Keratinocyte (primary cell): ENCODE data around the gene RPS15A. TPM values are rescaled to one million over a fixed set of nuclear protein-coding genes. Genes with fewer than 3 reads are reported as not detected.

Experiments used
- DNase-seq: peaks from one replicate; pipeline ENCODE4 v3.0.0-alpha.2; 2011; ENCODE audit warnings: low read depth, missing footprints, low spot score
- FAIRE-seq: peaks from 2 replicates; lab custom pipeline; 2011; peaks lifted over from hg19 to GRCh38; lab: Jason Lieb, UNC
- H2AFZ ChIP-seq: 2 replicates; pipeline ENCODE4 v1.6.0; 2012; ENCODE audit warnings: low read length, control low read depth, inconsistent platforms; ENCODE audit not compliant: control insufficient read depth
- H3K27ac ChIP-seq: 2 replicates; pipeline ENCODE4 v1.5.1; 2011; ENCODE audit warnings: low read length; ENCODE audit not compliant: control insufficient read depth, insufficient read depth
- H3K27me3 ChIP-seq: 3 replicates; pipeline ENCODE4 v1.6.0; 2011; ENCODE audit warnings: low read length; ENCODE audit not compliant: control insufficient read depth, insufficient read depth; ENCODE audit errors: extremely low read depth
- H3K36me3 ChIP-seq, 2 experiments: 2 replicates in 1 of 2; 3 replicates in 1 of 2; pipeline ENCODE4 v1.5.1; 2011; ENCODE audit warnings: low read length in 2 of 2, mild to moderate bottlenecking in 1 of 2; ENCODE audit not compliant: control insufficient read depth in 2 of 2, insufficient read depth in 2 of 2; ENCODE audit errors: extremely low read depth in 1 of 2
- H3K4me1 ChIP-seq: 3 replicates; pipeline ENCODE4 v1.5.1; 2011; ENCODE audit warnings: low read length; ENCODE audit not compliant: control insufficient read depth, insufficient read depth; ENCODE audit errors: extremely low read depth
- H3K4me2 ChIP-seq: 3 replicates; pipeline ENCODE4 v1.6.0; 2011; ENCODE audit warnings: low read depth, low read length; ENCODE audit not compliant: control insufficient read depth, insufficient read depth; ENCODE audit errors: extremely low read depth
- H3K4me3 ChIP-seq, 3 experiments: fragments of 200-600 bp in 1 of 3; sonication (generic) in 1 of 3; 2 replicates in 2 of 3; 3 replicates in 1 of 3; pipeline ENCODE4 v1.5.1; 2011 to 2016; ENCODE audit warnings: low read length in 3 of 3, mild to moderate bottlenecking in 3 of 3, control low read depth in 2 of 3, inconsistent platforms in 1 of 3, low read depth in 1 of 3, mixed read lengths in 1 of 3, mixed run types in 1 of 3, moderate library complexity in 1 of 3; ENCODE audit not compliant: control insufficient read depth in 2 of 3, insufficient read depth in 2 of 3; ENCODE audit errors: extremely low read depth in 1 of 3
- H3K79me2 ChIP-seq: 2 replicates; pipeline ENCODE4 v1.6.0; 2012; ENCODE audit warnings: low read length; ENCODE audit not compliant: control insufficient read depth, insufficient read depth
- H3K9ac ChIP-seq: 3 replicates; pipeline ENCODE4 v1.6.0; 2011; ENCODE audit warnings: low read length; ENCODE audit not compliant: control insufficient read depth, insufficient read depth; ENCODE audit errors: extremely low read depth
- H3K9me1 ChIP-seq: 3 replicates; pipeline ENCODE4 v1.6.0; 2011; ENCODE audit warnings: low read length; ENCODE audit not compliant: control insufficient read depth, insufficient read depth; ENCODE audit errors: extremely low read depth
- H3K9me3 ChIP-seq: 2 replicates; pipeline ENCODE4 v1.5.1; 2012; ENCODE audit warnings: low read depth, low read length; ENCODE audit not compliant: control insufficient read depth
- H4K20me1 ChIP-seq: 3 replicates; pipeline ENCODE4 v1.6.0; 2011; ENCODE audit warnings: low read length; ENCODE audit not compliant: control insufficient read depth, insufficient read depth; ENCODE audit errors: extremely low read depth
- CTCF ChIP-seq, 3 experiments: IDR thresholded peaks in 1 of 3; conservative IDR thresholded peaks in 1 of 3; optimal IDR thresholded peaks in 1 of 3; 2 replicates in 2 of 3; 3 replicates in 1 of 3; pipeline versions ENCODE3 to v1.5.1; 2011; ENCODE audit warnings: low read length in 3 of 3, mild to moderate bottlenecking in 3 of 3, moderate library complexity in 2 of 3, control low read depth in 1 of 3, inconsistent platforms in 1 of 3; ENCODE audit not compliant: insufficient read depth in 2 of 3; ENCODE audit errors: extremely low read depth in 1 of 3
- EZH2 ChIP-seq: IDR thresholded peaks from one replicate; pipeline ENCODE4 v1.6.1; 2012; ENCODE audit warnings: inconsistent platforms, mild to moderate bottlenecking, low read length, moderate library complexity
- dilution Hi-C: fragments of 300-500 bp; cut with MboI; formaldehyde crosslinking; loops from one replicate; pipeline ENCODE4 v1.7.0; 2020; ENCODE audit warnings: low sequenced_read_pairs; ENCODE audit not compliant: extremely low pct_ligation_motif_present
- polyA plus RNA-seq, 5 experiments: library from polyadenylated mRNA; depleted of rRNA in 3 of 5; stranded (reverse) in 3 of 5; stranded (forward) in 1 of 5; unstranded in 1 of 5; fragments of >200 nt; gene quantifications; 1 replicate in 1 of 5; 2 replicates in 3 of 5; 3 replicates in 1 of 5; pipeline versions ENCODE4 v1.2.1 to v1.2.3, GENCODE V29; 2011 to 2012; ENCODE audit warnings: missing spikeins in 2 of 5, low read depth in 1 of 5, low replicate concordance in 1 of 5

Gene RPS15A
- polyA plus RNA-seq, 1 donor (not counting 4 experiments of a cell fraction or from before 2014, with no cell fraction given) = 4,116 TPM

- Histone ChIP-seq H3K27ac (peak within 1 kb of the TSS; percentile 93), H3K9me1 (no peaks in the 10 kb centered on the region), H3K4me3 (peak within 1 kb of the TSS; percentile 94 to 100 (median 96)), H3K36me3 (peaks cover 1 to 13% of the 10 kb centered on the region in 2 experiments), H3K79me2 (peaks cover 45% of the 10 kb centered on the region), H3K9ac (peak within 1 kb of the TSS; percentile 95), H3K9me3 (no peaks in the 10 kb centered on the region), H3K4me1 (peaks cover 37% of the 10 kb centered on the region), H3K4me2 (peak within 1 kb of the TSS; percentile 94), H4K20me1 (peaks cover 5% of the 10 kb centered on the region), H2AFZ (peak within 1 kb of the TSS; percentile 64), H3K27me3 (no peaks in the 10 kb centered on the region)
- no peak for TF ChIP-seq EZH2
- peak; percentile 85 to 99 (median 95) for TF ChIP-seq CTCF (optimal IDR thresholded peaks at IDR 0.05 in 1 of 3, IDR thresholded peaks at IDR 0.05 in 1 of 3, conservative IDR thresholded peaks at IDR 0.05 in 1 of 3; ENCODE audit: extremely low read depth in 1 of 3, insufficient read depth in 2 of 3, low read length in 3 of 3)
- dilution Hi-C loops = no loop called here
- DNase-seq (peak; percentile 97), FAIRE-seq (peak; percentile 17)
Measured at GRCh38 chr16:18801145-18801972, 11.2 kb upstream of the RPS15A start, which contains the start of gene ARL6IP1. Gene ARL6IP1 (minus strand): TSS chr16:18801549. CDS start chr16:18801466, 83 bp downstream.

GRCh38 chr16:18800775-18801144 is 10.6 kb upstream of the RPS15A start:
- FAIRE-seq = no peak
- Histone ChIP-seq H3K36me3 (peaks cover 1 to 17% of the 10 kb centered on the region in 2 experiments), H3K4me2 (peak overlapping the region; percentile 94), H3K4me3 (peak overlapping the region; percentile 94 to 100 (median 96)), H3K9me1 (no peaks in the 10 kb centered on the region), H3K9ac (peak overlapping the region; percentile 95), H3K4me1 (peaks cover 37% of the 10 kb centered on the region), H3K9me3 (no peaks in the 10 kb centered on the region), H3K27ac (peak overlapping the region; percentile 93), H4K20me1 (peaks cover 5% of the 10 kb centered on the region), H3K79me2 (peaks cover 50% of the 10 kb centered on the region), H2AFZ (peak overlapping the region; percentile 50), H3K27me3 (no peaks in the 10 kb centered on the region)
- TF ChIP-seq CTCF (optimal IDR thresholded peaks at IDR 0.05 in 1 of 3, IDR thresholded peaks at IDR 0.05 in 1 of 3, conservative IDR thresholded peaks at IDR 0.05 in 1 of 3; ENCODE audit: extremely low read depth in 1 of 3, insufficient read depth in 2 of 3, low read length in 3 of 3) (no peak), EZH2 (no peak)
- dilution Hi-C loops = no loop called here
- DNase-seq = no peak
